Measurements from ENCODE around the gene ARL14EP.

The ARL14EP gene

GRCh38 chr11:30322191-30322590, 713 bp upstream of the ARL14EP start:
- TF ChIP-seq CTCF (IDR thresholded peaks at IDR 0.05; ENCODE audit: low read depth, low read length, missing control alignments), result no peak
- no peak for DNase-seq (ENCODE audit: low read depth)
- H3K4me3 ChIP-seq (ENCODE audit: low read depth, low read length), result peak overlapping the region; percentile 72; the same call in 1 of the 2 replicates

GRCh38 chr11:30326114-30326778, 3.3 kb downstream of the ARL14EP start:
- no peak for TF ChIP-seq CTCF (IDR thresholded peaks at IDR 0.05; ENCODE audit: low read depth, low read length, missing control alignments)
- no peak for DNase-seq (ENCODE audit: low read depth)
- H3K4me3 ChIP-seq (ENCODE audit: low read depth, low read length), result no peak overlapping the region

GRCh38 chr11:30326906-30327305, 4.0 kb downstream of the ARL14EP start:
- H3K4me3 ChIP-seq (ENCODE audit: low read depth, low read length), result no peak overlapping the region
- no peak for DNase-seq (ENCODE audit: low read depth)
- TF ChIP-seq CTCF (IDR thresholded peaks at IDR 0.05; ENCODE audit: low read depth, low read length, missing control alignments), result no peak

GRCh38 chr11:30328681-30329080, 5.8 kb downstream of the ARL14EP start:
- no peak overlapping the region for H3K4me3 ChIP-seq (ENCODE audit: low read depth, low read length)
- no peak for TF ChIP-seq CTCF (IDR thresholded peaks at IDR 0.05; ENCODE audit: low read depth, low read length, missing control alignments)
- DNase-seq (ENCODE audit: low read depth), result no peak

- no peak overlapping the region for H3K4me3 ChIP-seq (ENCODE audit: low read depth, low read length)
- DNase-seq (ENCODE audit: low read depth), result no peak
- no peak for TF ChIP-seq CTCF (IDR thresholded peaks at IDR 0.05; ENCODE audit: low read depth, low read length, missing control alignments)
Observed at GRCh38 chr11:30329150-30329940, 6.4 kb downstream of the ARL14EP start.

- DNase-seq (ENCODE audit: low read depth), result no peak
- H3K4me3 ChIP-seq (ENCODE audit: low read depth, low read length), result no peak overlapping the region
- peak; percentile 54 for TF ChIP-seq CTCF (IDR thresholded peaks at IDR 0.05; ENCODE audit: low read depth, low read length, missing control alignments)
Observed at GRCh38 chr11:30333405-30333804, 10.5 kb downstream of the ARL14EP start.
